IMR-90 (cell line): Measurements from ENCODE around the gene PLPP4. TPM values are rescaled to one million over a fixed set of nuclear protein-coding genes. Genes with fewer than 3 reads are reported as not detected.

Source experiments
- ATAC-seq: fragments of 200-7000 bp; cut with Tn5 transposase; 2 replicates; pipeline ENCODE4 v1.9.1; 2020; ENCODE audit warnings: low read depth, mild to moderate bottlenecking, moderate library complexity
- BruUV-seq: library from RNA; stranded (reverse); fragments of 400-500 nt; replicated peaks from 2 replicates; lab custom pipeline; 2021; lab: Mats Ljungman, UMichigan
- CTCF ChIA-PET: fragments of 300-600 bp; formaldehyde crosslinking; extraction: SDS; loops from one replicate; lab custom pipeline; 2021; ENCODE audit warnings: antibody characterized with exemption; lab: Yijun Ruan, JAX
- POLR2A ChIA-PET: fragments of 300-600 bp; sonication (Branson Sonifier 250); formaldehyde crosslinking; loops from one replicate; lab custom pipeline; 2022; ENCODE audit warnings: antibody characterized with exemption; ENCODE audit not compliant: unreplicated experiment; lab: Charles Lee
- DNase-seq: peaks from one replicate; pipeline ENCODE4 v3.0.0; 2013
- H2AFZ ChIP-seq: replicated peaks from 2 replicates; pipeline ENCODE3; 2013; ENCODE audit warnings: low read length, mild to moderate bottlenecking; ENCODE audit not compliant: poor library complexity
- H2AK5ac ChIP-seq: 2 replicates; pipeline ENCODE4 v1.6.1; 2013; ENCODE audit warnings: low read depth, low read length, inconsistent platforms
- H2AK9ac ChIP-seq: replicated peaks from 2 replicates; pipeline ENCODE3; 2013; ENCODE audit warnings: mild to moderate bottlenecking, low read depth, low read length, moderate library complexity; ENCODE audit not compliant: poor library complexity
- H2BK120ac ChIP-seq: 2 replicates; pipeline ENCODE4 v1.6.1; 2013; ENCODE audit warnings: low read depth, low read length, inconsistent platforms
- H2BK15ac ChIP-seq: 3 replicates; pipeline ENCODE4 v1.6.1; 2013; ENCODE audit warnings: low read depth, low read length, inconsistent platforms
- H2BK20ac ChIP-seq: 2 replicates; pipeline ENCODE4 v1.6.1; 2013; ENCODE audit warnings: low read depth, mild to moderate bottlenecking, inconsistent platforms, low read length, moderate library complexity
- H2BK5ac ChIP-seq: 2 replicates; pipeline ENCODE4 v1.6.1; 2013; ENCODE audit warnings: mild to moderate bottlenecking, low read depth, low read length, inconsistent platforms; ENCODE audit not compliant: poor library complexity, severe bottlenecking
- H3K14ac ChIP-seq: replicated peaks from 2 replicates; pipeline ENCODE4 v1.6.1; 2013; ENCODE audit warnings: low read depth, low read length, inconsistent platforms
- H3K18ac ChIP-seq: 2 replicates; pipeline ENCODE4 v1.6.1; 2013; ENCODE audit warnings: low read depth, low read length, control low read depth
- H3K23ac ChIP-seq: 2 replicates; pipeline ENCODE4 v1.6.1; 2013; ENCODE audit warnings: low read depth, low read length, inconsistent platforms
- H3K27ac ChIP-seq: 2 replicates; pipeline ENCODE4 v1.5.1; 2013; ENCODE audit warnings: mild to moderate bottlenecking, control low read depth, low read length; ENCODE audit not compliant: insufficient read depth
- H3K27me3 ChIP-seq: 2 replicates; pipeline ENCODE4 v1.6.1; 2013; ENCODE audit warnings: low read length; ENCODE audit not compliant: control insufficient read depth, insufficient read depth
- H3K36me3 ChIP-seq: 2 replicates; pipeline ENCODE4 v1.6.1; 2013; ENCODE audit warnings: low read length, mixed read lengths; ENCODE audit not compliant: control insufficient read depth, insufficient read depth
- H3K4ac ChIP-seq: 2 replicates; pipeline ENCODE4 v1.6.1; 2013; ENCODE audit warnings: low read depth, low read length, inconsistent platforms
- H3K4me1 ChIP-seq: 2 replicates; pipeline ENCODE4 v1.6.1; 2013; ENCODE audit warnings: low read length, mixed read lengths; ENCODE audit not compliant: control insufficient read depth, insufficient read depth
- H3K4me2 ChIP-seq: 2 replicates; pipeline ENCODE4 v1.6.1; 2013; ENCODE audit warnings: low read depth, mild to moderate bottlenecking, control low read depth, low read length, moderate library complexity
- H3K4me3 ChIP-seq: 2 replicates; pipeline ENCODE4 v1.5.1; 2013; ENCODE audit warnings: low read depth, mild to moderate bottlenecking, control low read depth, low read length, moderate library complexity; ENCODE audit not compliant: insufficient read depth
- H3K56ac ChIP-seq: 2 replicates; pipeline ENCODE4 v1.6.1; 2013; ENCODE audit warnings: low read length, inconsistent platforms; ENCODE audit not compliant: insufficient read depth; ENCODE audit errors: extremely low read depth
- H3K79me1 ChIP-seq, 2 experiments: 2 replicates each; pipeline ENCODE4 v1.6.1; 2013; ENCODE audit warnings: low read length in 2 of 2, inconsistent platforms in 1 of 2, low read depth in 1 of 2
- H3K9ac ChIP-seq: 2 replicates; pipeline ENCODE4 v1.6.1; 2013; ENCODE audit warnings: low read depth, low read length, control low read depth
- H3K9me1 ChIP-seq: 2 replicates; pipeline ENCODE4 v1.6.1; 2013; ENCODE audit warnings: low read length, inconsistent platforms; ENCODE audit not compliant: insufficient read depth
- H3K9me3 ChIP-seq: 2 replicates; pipeline ENCODE4 v1.6.1; 2013; ENCODE audit warnings: low read length; ENCODE audit not compliant: control insufficient read depth, insufficient read depth
- H4K20me1 ChIP-seq: 2 replicates; pipeline ENCODE4 v1.6.1; 2013; ENCODE audit warnings: low read length, inconsistent platforms; ENCODE audit not compliant: insufficient read depth
- H4K5ac ChIP-seq: 2 replicates; pipeline ENCODE4 v1.6.1; 2013; ENCODE audit warnings: mild to moderate bottlenecking, low read depth, low read length, control low read depth
- H4K8ac ChIP-seq, 2 experiments: 2 replicates each; pipeline ENCODE4 v1.6.1; 2013; ENCODE audit warnings: low read depth in 2 of 2, low read length in 2 of 2, control low read depth in 1 of 2, inconsistent platforms in 1 of 2
- H4K91ac ChIP-seq: 2 replicates; pipeline ENCODE4 v1.6.1; 2013; ENCODE audit warnings: low read depth, low read length, inconsistent platforms; ENCODE audit not compliant: insufficient read depth
- CEBPB ChIP-seq: IDR thresholded peaks from 2 replicates; pipeline ENCODE4 v1.6.1; 2012; ENCODE audit warnings: low read depth, low read length, improper control_type of control experiment
- NFE2L2 ChIP-seq: fragments of 150-350 bp; IDR thresholded peaks from 2 replicates; pipeline ENCODE4 v1.6.1; 2016; ENCODE audit warnings: low read depth, mild to moderate bottlenecking, low read length
- POLR2A ChIP-seq: IDR thresholded peaks from 2 replicates; pipeline ENCODE4 v1.6.1; 2012; ENCODE audit warnings: mild to moderate bottlenecking, low read depth, low read length
- SMC3 ChIP-seq: fragments of 150-350 bp; IDR thresholded peaks from 2 replicates; pipeline ENCODE4 v1.6.1; 2016; ENCODE audit warnings: low read depth, mild to moderate bottlenecking, antibody characterized with exemption, low read length, moderate library complexity
- WGBS, 2 experiments: methylation state at CpG; one replicate each; pipeline versions ENCODE4 v1.1.5 to v1.1.7; 2013; ENCODE audit warnings: missing lambda C conversion rate in 2 of 2; ENCODE audit not compliant: insufficient read length in 1 of 2; ENCODE audit errors: extremely low coverage in 2 of 2; 5-methylcytosine and 5-hydroxymethylcytosine counted together
- dilution Hi-C: fragments of 300-500 bp; cut with HindIII; formaldehyde crosslinking; loops from one replicate; pipeline ENCODE4 v1.14.3; 2018; ENCODE audit warnings: low sequenced_read_pairs; ENCODE audit not compliant: unreplicated experiment
- in situ Hi-C: fragments of 300-500 bp; cut with MboI; formaldehyde crosslinking; loops from 3 replicates; pipeline ENCODE4 v1.14.3; 2019; ENCODE audit warnings: low sequenced_read_pairs, inconsistent platforms, mixed read lengths
- intact Hi-C: fragments of 100-400 bp; cut with micrococcal nuclease; formaldehyde crosslinking; loops from 2 replicates; pipeline ENCODE4 v1.10.0; 2022
- polyA plus RNA-seq, 3 experiments: library from polyadenylated mRNA; depleted of rRNA; stranded (reverse); fragments of >200 nt; gene quantifications; 2 replicates each; pipeline ENCODE4 v1.2.3, GENCODE V29; 2012; ENCODE audit warnings: low replicate concordance in 1 of 3
- total RNA-seq: library from RNA; depleted of rRNA; stranded (reverse); fragments of >200 nt; gene quantifications from 2 replicates; pipeline ENCODE4 v1.2.3, GENCODE V29; 2012

PLPP4 gene
- total and polyA plus RNA-seq, 2 of the 4 experiments (the other 2 are of a cell fraction), result 0.18 to 0.60 TPM

DNA sequence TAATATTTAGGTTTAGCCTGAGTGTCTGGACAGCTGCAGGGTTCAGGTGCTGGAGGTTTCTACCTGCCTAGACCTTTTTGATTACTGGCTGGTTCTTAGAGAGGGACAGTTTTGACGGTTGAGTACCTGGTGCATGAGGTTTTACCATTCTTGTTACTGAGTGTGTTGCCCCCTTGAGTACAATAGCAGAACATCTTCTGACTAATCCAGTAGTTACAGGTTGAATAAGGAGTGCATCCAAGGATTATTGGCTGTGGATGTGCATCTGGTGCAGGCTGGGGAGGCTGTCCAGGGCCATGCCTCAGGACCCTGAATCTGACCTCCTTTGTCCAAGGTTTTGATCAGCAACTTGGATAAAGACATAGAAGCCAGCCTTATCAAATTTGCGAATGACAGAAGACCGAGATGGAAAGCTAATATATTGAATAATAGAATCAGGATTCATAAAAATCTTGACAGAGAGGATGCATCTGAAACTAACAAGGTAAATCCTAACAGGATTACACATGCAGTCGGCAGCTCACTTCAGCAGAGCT is 23.1 kb downstream of the PLPP4 start:
- DNase-seq, result no peak
- no peaks in the 10 kb centered on the region for H3K4me1 ChIP-seq
- no peak overlapping the region for H3K23ac ChIP-seq
- no peak overlapping the region for H3K4me3 ChIP-seq
- ATAC-seq, result no peak
- H3K79me1 ChIP-seq, result no peaks in the 10 kb centered on the region
- no peak overlapping the region for H4K5ac ChIP-seq
- H3K14ac ChIP-seq, result no peak overlapping the region
- peaks cover 27% of the 10 kb centered on the region for H3K9me3 ChIP-seq
- in situ Hi-C loops, result no loop called here
- no peaks in the 10 kb centered on the region for H3K27me3 ChIP-seq
- no peak overlapping the region for H2BK15ac ChIP-seq
- no peaks in the 10 kb centered on the region for H4K20me1 ChIP-seq
- H4K91ac ChIP-seq, result no peak overlapping the region
- no CpG with 5 or more reads among the region's 4 CpGs for WGBS, 2 experiments
- no peak overlapping the region for H3K4ac ChIP-seq
- no peaks in the 10 kb centered on the region for H3K36me3 ChIP-seq
- no peak overlapping the region for H2BK5ac ChIP-seq
- no peak overlapping the region for H2BK120ac ChIP-seq
- TF ChIP-seq CEBPB, result no peak
- TF ChIP-seq SMC3, result no peak
- TF ChIP-seq POLR2A, result no peak
- TF ChIP-seq NFE2L2, result no peak
- H3K18ac ChIP-seq, result no peak overlapping the region
- no peak overlapping the region for H3K9ac ChIP-seq
- H2AK9ac ChIP-seq, result no peak overlapping the region
- dilution Hi-C loops, result no loop called here
- H4K8ac ChIP-seq, result no peak overlapping the region
- no peak overlapping the region for H3K4me2 ChIP-seq
- H2BK20ac ChIP-seq, result no peak overlapping the region
- H2AK5ac ChIP-seq, result no peak overlapping the region
- BruUV-seq, result no TSS peak
- ChIA-PET POLR2A (no interaction called here), CTCF (no interaction called here)
- H3K9me1 ChIP-seq, result no peaks in the 10 kb centered on the region
- no peak overlapping the region for H3K27ac ChIP-seq
- no peak overlapping the region for H3K56ac ChIP-seq
- no peak overlapping the region for H2AFZ ChIP-seq
- intact Hi-C loops, result no loop called here
